Smooth muscle cell (in vitro differentiated cells): ENCODE measurements around the gene HOXC10. TPM values are rescaled to one million over a fixed set of nuclear protein-coding genes. Genes with fewer than 3 reads are reported as not detected.

Source experiments
- DNase-seq: peaks from one replicate; lab custom pipeline; 2025; ENCODE audit not compliant: unreplicated experiment; lab: John Stamatoyannopoulos, UW
- H2AFZ ChIP-seq: fragments of 200-600 bp; sonication (generic); 2 replicates; pipeline ENCODE4 v1.6.0; 2016; ENCODE audit warnings: antibody characterized with exemption, low read depth, mild to moderate bottlenecking
- H3F3A ChIP-seq: fragments of 200-600 bp; sonication (generic); 2 replicates; pipeline ENCODE4 v1.6.0; 2017; ENCODE audit warnings: antibody characterized with exemption, low read depth
- H3K27ac ChIP-seq: fragments of 200-600 bp; sonication (generic); 2 replicates; pipeline ENCODE4 v1.5.1; 2016; ENCODE audit warnings: low read depth, mild to moderate bottlenecking
- H3K27me3 ChIP-seq: fragments of 200-600 bp; sonication (generic); 2 replicates; pipeline ENCODE4 v1.6.1; 2016; ENCODE audit warnings: low read depth, mild to moderate bottlenecking
- H3K36me3 ChIP-seq: fragments of 200-600 bp; sonication (generic); 2 replicates; pipeline ENCODE4 v1.5.1; 2016; ENCODE audit warnings: low read depth
- H3K4me1 ChIP-seq: fragments of 200-600 bp; sonication (generic); 2 replicates; pipeline ENCODE4 v1.5.1; 2016; ENCODE audit warnings: low read depth
- H3K4me2 ChIP-seq: fragments of 200-600 bp; sonication (generic); 2 replicates; pipeline ENCODE4 v1.6.0; 2016; ENCODE audit warnings: mild to moderate bottlenecking
- H3K4me3 ChIP-seq: fragments of 200-600 bp; sonication (generic); 2 replicates; pipeline ENCODE4 v1.5.1; 2016; ENCODE audit warnings: mild to moderate bottlenecking
- H3K79me2 ChIP-seq: fragments of 200-600 bp; sonication (generic); 2 replicates; pipeline ENCODE4 v1.6.0; 2016; ENCODE audit warnings: low read depth, mild to moderate bottlenecking
- H3K9ac ChIP-seq: fragments of 200-600 bp; sonication (generic); 2 replicates; pipeline ENCODE4 v1.6.0; 2016; ENCODE audit warnings: low read depth
- H3K9me3 ChIP-seq: fragments of 200-600 bp; sonication (generic); replicated peaks from 2 replicates; pipeline ENCODE4 v1.5.1; 2016; ENCODE audit warnings: low read depth
- H4K20me1 ChIP-seq: fragments of 200-600 bp; sonication (generic); 2 replicates; pipeline ENCODE4 v1.6.0; 2016; ENCODE audit warnings: low read depth
- WGBS: methylation state at CpG from one replicate; pipeline ENCODE4 v1.1.7; 2016; ENCODE audit warnings: low lambda C conversion rate; 5-methylcytosine and 5-hydroxymethylcytosine counted together
- polyA plus RNA-seq: library from polyadenylated mRNA; unstranded; fragments of >200 nt; fragmentation: Nextera tagmentation; extraction: Ambion mirVana; gene quantifications from 2 replicates; pipeline ENCODE4 v1.2.1, GENCODE V29; 2016
- total RNA-seq: library from RNA; depleted of rRNA; stranded (reverse); fragments of >200 nt; gene quantifications from 2 replicates; pipeline ENCODE4 v1.2.3, GENCODE V29; 2014
- TF ChIP-seq, protein P1 (sequence below): fragments of 200-600 bp; sonication (generic); IDR thresholded peaks from 2 replicates; pipeline ENCODE4 v1.5.1; 2017; ENCODE audit warnings: borderline replicate concordance, mild to moderate bottlenecking, antibody characterized with exemption; ENCODE audit not compliant: insufficient read depth, poor library complexity, severe bottlenecking

The HOXC10 gene
- total and polyA plus RNA-seq, 2 experiments from 2014 or later = 0.66 TPM; not detected in 1

DNA sequence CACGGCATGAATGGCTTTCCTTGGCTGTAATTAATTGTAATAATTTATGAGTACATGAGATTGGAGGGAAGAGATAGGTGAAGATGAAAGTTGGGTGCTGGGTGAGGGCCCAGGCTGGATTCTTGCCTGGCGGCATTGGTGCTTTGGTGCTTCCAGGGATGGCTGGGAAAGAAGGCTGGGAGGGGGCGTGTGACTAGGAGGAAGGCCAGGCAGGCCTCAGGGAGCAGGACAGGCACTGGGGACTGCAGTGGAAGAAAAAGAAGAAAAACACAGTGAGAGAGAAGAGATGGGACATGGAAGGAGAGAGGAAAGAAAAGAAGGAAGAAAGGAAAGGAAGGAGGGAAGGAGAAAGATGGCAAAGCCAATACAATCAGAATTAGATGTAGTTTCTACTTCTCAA lies 18.7 kb downstream of the HOXC10 start:
- TF ChIP-seq, protein P1, sequence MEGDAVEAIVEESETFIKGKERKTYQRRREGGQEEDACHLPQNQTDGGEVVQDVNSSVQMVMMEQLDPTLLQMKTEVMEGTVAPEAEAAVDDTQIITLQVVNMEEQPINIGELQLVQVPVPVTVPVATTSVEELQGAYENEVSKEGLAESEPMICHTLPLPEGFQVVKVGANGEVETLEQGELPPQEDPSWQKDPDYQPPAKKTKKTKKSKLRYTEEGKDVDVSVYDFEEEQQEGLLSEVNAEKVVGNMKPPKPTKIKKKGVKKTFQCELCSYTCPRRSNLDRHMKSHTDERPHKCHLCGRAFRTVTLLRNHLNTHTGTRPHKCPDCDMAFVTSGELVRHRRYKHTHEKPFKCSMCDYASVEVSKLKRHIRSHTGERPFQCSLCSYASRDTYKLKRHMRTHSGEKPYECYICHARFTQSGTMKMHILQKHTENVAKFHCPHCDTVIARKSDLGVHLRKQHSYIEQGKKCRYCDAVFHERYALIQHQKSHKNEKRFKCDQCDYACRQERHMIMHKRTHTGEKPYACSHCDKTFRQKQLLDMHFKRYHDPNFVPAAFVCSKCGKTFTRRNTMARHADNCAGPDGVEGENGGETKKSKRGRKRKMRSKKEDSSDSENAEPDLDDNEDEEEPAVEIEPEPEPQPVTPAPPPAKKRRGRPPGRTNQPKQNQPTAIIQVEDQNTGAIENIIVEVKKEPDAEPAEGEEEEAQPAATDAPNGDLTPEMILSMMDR = no peak
- no peaks in the 10 kb centered on the region for H3K79me2 ChIP-seq
- peaks cover 100% of the 10 kb centered on the region for H3K27me3 ChIP-seq

DNA sequence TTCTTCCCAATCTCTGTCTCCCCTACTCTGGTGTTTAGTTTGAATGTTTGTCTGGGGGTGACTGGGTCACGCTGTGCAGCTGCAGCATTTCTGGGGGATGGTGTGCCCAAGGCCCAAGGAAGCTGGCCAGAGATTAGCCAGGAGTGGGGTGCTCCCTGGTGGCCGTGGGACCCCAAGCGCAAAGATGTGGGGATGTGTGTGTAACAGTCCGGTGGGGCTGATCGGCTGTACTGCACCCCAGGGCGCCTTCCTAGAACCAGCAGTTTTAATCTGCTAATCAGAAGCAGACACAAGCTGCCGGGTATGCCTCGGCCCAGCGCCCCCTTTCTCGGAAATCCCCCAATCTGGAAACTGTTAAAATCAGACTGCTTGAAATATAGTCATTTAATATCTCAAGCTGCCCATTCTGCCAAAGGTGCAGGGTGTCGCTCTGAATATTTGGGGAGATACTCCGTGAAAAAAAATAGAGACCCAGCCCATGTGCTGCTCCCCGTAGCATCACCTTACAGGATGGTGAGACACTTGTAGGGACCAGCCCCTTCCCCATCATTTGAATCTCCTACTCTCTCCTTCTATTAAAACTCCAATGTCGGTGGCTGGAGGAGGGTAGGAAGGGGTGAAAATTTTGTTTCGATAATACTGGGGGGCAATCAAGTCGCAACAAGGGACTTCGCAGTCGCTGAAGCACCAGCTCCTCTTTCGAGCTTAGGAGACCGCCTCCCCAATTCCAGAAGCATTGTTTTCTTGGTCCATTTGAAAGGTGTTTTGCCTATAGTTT lies 19.3 kb downstream of the HOXC10 start:
- 59% methylated on average over 20 of the region's 20 CpGs for WGBS
- H3K79me2 ChIP-seq = no peaks in the 10 kb centered on the region
- H3K4me1 ChIP-seq = peaks cover 7% of the 10 kb centered on the region
- H3K9me3 ChIP-seq = no peaks in the 10 kb centered on the region
- no peaks in the 10 kb centered on the region for H3F3A ChIP-seq
- no peak overlapping the region for H3K4me2 ChIP-seq
- H3K27me3 ChIP-seq = peaks cover 98% of the 10 kb centered on the region
- H4K20me1 ChIP-seq = no peaks in the 10 kb centered on the region
- H3K27ac ChIP-seq = no peak overlapping the region
- TF ChIP-seq, protein P1 = no peak
- no peak overlapping the region for H3K4me3 ChIP-seq
- H3K9ac ChIP-seq = no peak overlapping the region
- H3K36me3 ChIP-seq = no peaks in the 10 kb centered on the region
- H2AFZ ChIP-seq = no peak overlapping the region
- no peak for DNase-seq

More for the DNA sequence above, 18.7 kb downstream of the HOXC10 start:
- Histone ChIP-seq H2AFZ (no peak overlapping the region), H3K36me3 (no peaks in the 10 kb centered on the region), H3K4me1 (peaks cover 7% of the 10 kb centered on the region), H3K9me3 (no peaks in the 10 kb centered on the region), H4K20me1 (no peaks in the 10 kb centered on the region), H3K4me3 (no peak overlapping the region), H3K4me2 (no peak overlapping the region), H3K27ac (no peak overlapping the region), H3K9ac (no peak overlapping the region), H3F3A (no peaks in the 10 kb centered on the region)
- WGBS = 62% methylated on average over 3 of the region's 3 CpGs
- DNase-seq = no peak

DNA sequence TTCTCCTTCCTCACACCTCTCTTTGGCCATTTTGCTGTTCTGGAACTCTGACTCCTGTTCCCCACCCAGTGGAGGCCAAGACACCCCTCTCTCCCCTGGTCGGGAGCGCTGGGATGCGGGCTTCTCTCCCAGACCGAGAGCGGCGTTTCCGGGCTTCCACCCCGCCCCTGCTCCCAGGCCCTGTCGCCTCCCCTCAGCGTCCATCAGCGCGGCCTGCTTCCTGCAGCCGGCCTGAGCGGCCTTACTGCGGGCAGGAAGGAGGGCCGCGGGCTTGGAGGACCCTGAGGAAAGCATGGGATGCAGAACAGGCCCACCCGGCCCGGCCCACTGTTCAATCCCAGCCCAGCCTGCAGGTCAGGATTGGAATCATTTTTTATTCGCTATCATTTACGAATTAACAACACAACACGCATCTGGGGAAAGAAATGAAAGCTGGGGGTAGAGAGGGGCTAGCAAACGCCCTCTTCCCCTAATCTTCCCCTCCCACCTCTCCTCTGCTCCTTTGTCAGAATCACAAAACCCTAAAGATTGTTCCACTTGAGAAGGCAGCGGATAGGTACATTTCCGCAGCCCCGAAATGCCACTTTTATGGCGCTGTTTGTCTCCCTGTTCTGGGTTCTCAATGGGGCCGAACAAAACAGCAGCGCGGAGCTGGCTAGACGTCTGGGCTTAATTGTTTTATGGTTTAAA lies 20.0 kb downstream of the HOXC10 start:
- H4K20me1 ChIP-seq = no peaks in the 10 kb centered on the region
- 20% methylated on average over 30 of the region's 31 CpGs for WGBS
- H2AFZ ChIP-seq = no peak overlapping the region
- H3K4me1 ChIP-seq = peaks cover 6% of the 10 kb centered on the region
- no peaks in the 10 kb centered on the region for H3K9me3 ChIP-seq
- DNase-seq = no peak
- H3K4me3 ChIP-seq = peak overlapping the region; percentile 46
- H3K36me3 ChIP-seq = no peaks in the 10 kb centered on the region
- H3K4me2 ChIP-seq = peak overlapping the region; percentile 31
- no peaks in the 10 kb centered on the region for H3K79me2 ChIP-seq
- H3K27me3 ChIP-seq = peaks cover 98% of the 10 kb centered on the region
- no peaks in the 10 kb centered on the region for H3F3A ChIP-seq
- no peak overlapping the region for H3K27ac ChIP-seq
- TF ChIP-seq, protein P1 = no peak
- no peak overlapping the region for H3K9ac ChIP-seq
